ENCODE measurements around the gene CHST9.
"Not testable (repeated sequence)": the region's sequence is repeated elsewhere in the genome, so short reads cannot be mapped to it uniquely, and the experiment has no call there.

The CHST9 gene

GRCh38 chr18:27185025-27185763 is at the start of gene CHST9:
Gene CHST9 (minus strand): TSS chr18:27185308. CDS start chr18:27142809, 42,499 bp downstream.
- peaks cover 32 to 40% of the 10 kb centered on the region in 2 donors for H3K27me3 Mint-ChIP-seq
- H3K4me3 Mint-ChIP-seq: no peak within 1 kb of the TSS
- no peak within 1 kb of the TSS for H3K27ac Mint-ChIP-seq
- H3K9me3 Mint-ChIP-seq: no peaks in the 10 kb centered on the region
- no peaks in the 10 kb centered on the region for H3K4me1 Mint-ChIP-seq
- no peak for ATAC-seq (replicated peaks)
- DNase-seq: no peak
- peaks cover 0 to 3% of the 10 kb centered on the region in 2 donors for H3K36me3 Mint-ChIP-seq

- not testable (repeated sequence) for H3K4me3 Mint-ChIP-seq; H3K36me3 Mint-ChIP-seq; H3K9me3 Mint-ChIP-seq; ATAC-seq (replicated peaks); H3K27me3 Mint-ChIP-seq; H3K27ac Mint-ChIP-seq; DNase-seq; H3K4me1 Mint-ChIP-seq
Observed at GRCh38 chr18:27232355-27232754, 47.2 kb upstream of the CHST9 start.

GRCh38 chr18:27231671-27232070 is 46.6 kb upstream of the CHST9 start:
- ATAC-seq (replicated peaks); H3K27ac Mint-ChIP-seq; H3K9me3 Mint-ChIP-seq; H3K36me3 Mint-ChIP-seq; H3K27me3 Mint-ChIP-seq; DNase-seq; H3K4me1 Mint-ChIP-seq; H3K4me3 Mint-ChIP-seq: not testable (repeated sequence)

- not testable (repeated sequence) for H3K4me1 Mint-ChIP-seq; ATAC-seq (replicated peaks); H3K36me3 Mint-ChIP-seq; DNase-seq; H3K9me3 Mint-ChIP-seq; H3K27me3 Mint-ChIP-seq; H3K27ac Mint-ChIP-seq; H3K4me3 Mint-ChIP-seq
Observed at GRCh38 chr18:27231221-27231620, 46.1 kb upstream of the CHST9 start.

GRCh38 chr18:27227721-27228120 is 42.6 kb upstream of the CHST9 start:
- Mint-ChIP-seq H3K4me3 (no peak overlapping the region), H3K9me3 (peaks cover 4 to 5% of the 10 kb centered on the region in 2 donors), H3K4me1 (no peaks in the 10 kb centered on the region), H3K27me3 (no peaks in the 10 kb centered on the region), H3K36me3 (no peaks in the 10 kb centered on the region), H3K27ac (no peak overlapping the region)
- DNase-seq: no peak
- ATAC-seq (replicated peaks): no peak

- H3K9me3 Mint-ChIP-seq: peaks cover 4 to 5% of the 10 kb centered on the region in 2 donors
- ATAC-seq (replicated peaks): no peak
Observed at GRCh38 chr18:27226556-27227075, 41.5 kb upstream of the CHST9 start.

GRCh38 chr18:27225947-27226481 is 40.9 kb upstream of the CHST9 start:
- H3K36me3 Mint-ChIP-seq: no peaks in the 10 kb centered on the region
- H3K4me3 Mint-ChIP-seq: no peak overlapping the region
- DNase-seq (no peak), ATAC-seq (replicated peaks) (no peak)
- H3K9me3 Mint-ChIP-seq: peaks cover 4 to 5% of the 10 kb centered on the region in 2 donors
- H3K4me1 Mint-ChIP-seq: no peaks in the 10 kb centered on the region
- H3K27ac Mint-ChIP-seq: no peak overlapping the region
- no peaks in the 10 kb centered on the region for H3K27me3 Mint-ChIP-seq

More at GRCh38 chr18:27226556-27227075, 41.5 kb upstream of the CHST9 start:
- no peaks in the 10 kb centered on the region for H3K4me1 Mint-ChIP-seq
- H3K27me3 Mint-ChIP-seq: no peaks in the 10 kb centered on the region
- DNase-seq: no peak
- H3K4me3 Mint-ChIP-seq: no peak overlapping the region
- H3K27ac Mint-ChIP-seq: no peak overlapping the region
- H3K36me3 Mint-ChIP-seq: no peaks in the 10 kb centered on the region

- Mint-ChIP-seq H3K36me3 (no peaks in the 10 kb centered on the region), H3K9me3 (peaks cover 4 to 6% of the 10 kb centered on the region in 2 donors), H3K4me3 (no peak overlapping the region), H3K27me3 (no peaks in the 10 kb centered on the region), H3K27ac (no peak overlapping the region), H3K4me1 (no peaks in the 10 kb centered on the region)
- ATAC-seq (replicated peaks) (no peak), DNase-seq (no peak)
Observed at GRCh38 chr18:27223526-27224291, 38.6 kb upstream of the CHST9 start.

- Mint-ChIP-seq H3K4me1 (no peaks in the 10 kb centered on the region), H3K9me3 (peaks cover 0 to 1% of the 10 kb centered on the region in 2 donors), H3K27me3 (no peaks in the 10 kb centered on the region), H3K27ac (no peak overlapping the region), H3K4me3 (no peak overlapping the region), H3K36me3 (no peaks in the 10 kb centered on the region)
- ATAC-seq (replicated peaks) (no peak), DNase-seq (no peak)
Observed at GRCh38 chr18:27214831-27215230, 29.7 kb upstream of the CHST9 start.

- ATAC-seq (replicated peaks): no peak
- no peak for DNase-seq
- no peak overlapping the region for H3K4me3 Mint-ChIP-seq
- no peaks in the 10 kb centered on the region for H3K9me3 Mint-ChIP-seq
- H3K27ac Mint-ChIP-seq: no peak overlapping the region
- no peaks in the 10 kb centered on the region for H3K27me3 Mint-ChIP-seq
- H3K4me1 Mint-ChIP-seq: no peaks in the 10 kb centered on the region
- H3K36me3 Mint-ChIP-seq: no peaks in the 10 kb centered on the region
Observed at GRCh38 chr18:27213123-27213717, 28.1 kb upstream of the CHST9 start.

GRCh38 chr18:27211569-27211968 is 26.5 kb upstream of the CHST9 start:
- no peaks in the 10 kb centered on the region for H3K9me3 Mint-ChIP-seq
- H3K27me3 Mint-ChIP-seq: no peaks in the 10 kb centered on the region
- H3K4me3 Mint-ChIP-seq: no peak overlapping the region
- H3K4me1 Mint-ChIP-seq: no peaks in the 10 kb centered on the region
- no peaks in the 10 kb centered on the region for H3K36me3 Mint-ChIP-seq
- no peak overlapping the region for H3K27ac Mint-ChIP-seq
- DNase-seq: no peak
- no peak for ATAC-seq (replicated peaks)

GRCh38 chr18:27206411-27206810 is 21.3 kb upstream of the CHST9 start:
- H3K4me1 Mint-ChIP-seq: no peaks in the 10 kb centered on the region
- H3K27ac Mint-ChIP-seq: no peak overlapping the region
- H3K27me3 Mint-ChIP-seq: no peaks in the 10 kb centered on the region
- DNase-seq (no peak), ATAC-seq (replicated peaks) (no peak)
- no peak overlapping the region for H3K4me3 Mint-ChIP-seq
- peaks cover 0 to 2% of the 10 kb centered on the region in 2 donors for H3K9me3 Mint-ChIP-seq
- H3K36me3 Mint-ChIP-seq: no peaks in the 10 kb centered on the region

- H3K4me1 Mint-ChIP-seq: no peaks in the 10 kb centered on the region
- no peak overlapping the region for H3K27ac Mint-ChIP-seq
- no peak overlapping the region for H3K4me3 Mint-ChIP-seq
- H3K9me3 Mint-ChIP-seq: peaks cover 0 to 4% of the 10 kb centered on the region in 2 donors
- no peak for ATAC-seq (replicated peaks)
- DNase-seq: no peak
- H3K36me3 Mint-ChIP-seq: no peaks in the 10 kb centered on the region
- no peaks in the 10 kb centered on the region for H3K27me3 Mint-ChIP-seq
Observed at GRCh38 chr18:27202741-27203140, 17.6 kb upstream of the CHST9 start.

- ATAC-seq (replicated peaks): no peak
- no peaks in the 10 kb centered on the region for H3K27me3 Mint-ChIP-seq
Observed at GRCh38 chr18:27198036-27198435, 12.9 kb upstream of the CHST9 start.

More at GRCh38 chr18:27198036-27198435, 12.9 kb upstream of the CHST9 start:
- DNase-seq: no peak
- Mint-ChIP-seq H3K27ac (no peak overlapping the region), H3K4me3 (no peak overlapping the region), H3K9me3 (peaks cover 0 to 4% of the 10 kb centered on the region in 2 donors), H3K4me1 (no peaks in the 10 kb centered on the region), H3K36me3 (no peaks in the 10 kb centered on the region)
